ENCODE results near the gene MBD4.
"Not testable (repeated sequence)": the region's sequence is repeated elsewhere in the genome, so short reads cannot be mapped to it uniquely, and the experiment has no call there.

Gene MBD4

GRCh38 chr3:129432036-129432435 is 7.7 kb downstream of the MBD4 start:
- peak; percentile 50 for DNase-seq (ENCODE audit: low read depth, low spot score)

GRCh38 chr3:129429602-129430001 is 10.1 kb downstream of the MBD4 start:
- DNase-seq (ENCODE audit: low read depth, low spot score), result no peak

GRCh38 chr3:129429080-129429451 is 10.7 kb downstream of the MBD4 start:
- DNase-seq (ENCODE audit: low read depth, low spot score), result peak; percentile 36

- peak; percentile 97 for DNase-seq (ENCODE audit: low read depth, low spot score)
Observed at GRCh38 chr3:129428376-129429079, 11.2 kb downstream of the MBD4 start, which contains the start of gene EFCAB12. Gene EFCAB12 (minus strand): TSS chr3:129428636. CDS start chr3:129428488, 148 bp downstream.

GRCh38 chr3:129428007-129428375 is 11.8 kb downstream of the MBD4 start:
- DNase-seq (ENCODE audit: low read depth, low spot score), result no peak

- no peak for DNase-seq (ENCODE audit: low read depth, low spot score)
Observed at GRCh38 chr3:129425619-129426018, 14.1 kb downstream of the MBD4 start.

- DNase-seq (ENCODE audit: low read depth, low spot score), result no peak
Observed at GRCh38 chr3:129425213-129425612, 14.5 kb downstream of the MBD4 start.

GRCh38 chr3:129424185-129424841 is 15.4 kb downstream of the MBD4 start:
- DNase-seq (ENCODE audit: low read depth, low spot score), result no peak

GRCh38 chr3:129422897-129423296 is 16.9 kb downstream of the MBD4 start:
- DNase-seq (ENCODE audit: low read depth, low spot score), result no peak

GRCh38 chr3:129421988-129422745 is 17.6 kb downstream of the MBD4 start:
- DNase-seq (ENCODE audit: low read depth, low spot score), result no peak

- DNase-seq (ENCODE audit: low read depth, low spot score), result no peak
Observed at GRCh38 chr3:129421236-129421883, 18.4 kb downstream of the MBD4 start.

- DNase-seq (ENCODE audit: low read depth, low spot score), result no peak
Observed at GRCh38 chr3:129419476-129419875, 20.3 kb downstream of the MBD4 start.

GRCh38 chr3:129418041-129418973 is 21.4 kb downstream of the MBD4 start:
- DNase-seq (ENCODE audit: low read depth, low spot score), result no peak

GRCh38 chr3:129417326-129417725 is 22.4 kb downstream of the MBD4 start:
- DNase-seq (ENCODE audit: low read depth, low spot score), result peak; percentile 26

GRCh38 chr3:129416415-129416814 is 23.3 kb downstream of the MBD4 start:
- no peak for DNase-seq (ENCODE audit: low read depth, low spot score)

- no peak for DNase-seq (ENCODE audit: low read depth, low spot score)
Observed at GRCh38 chr3:129415830-129416229, 23.9 kb downstream of the MBD4 start.

- no peak for DNase-seq (ENCODE audit: low read depth, low spot score)
Observed at GRCh38 chr3:129415378-129415777, 24.4 kb downstream of the MBD4 start.

GRCh38 chr3:129413687-129414506 is 25.9 kb downstream of the MBD4 start:
- peak; percentile 88 for DNase-seq (ENCODE audit: low read depth, low spot score)

GRCh38 chr3:129413238-129413637 is 26.5 kb downstream of the MBD4 start:
- not testable (repeated sequence) for DNase-seq (ENCODE audit: low read depth, low spot score)

- no peak for DNase-seq (ENCODE audit: low read depth, low spot score)
Observed at GRCh38 chr3:129412542-129413198, 27.1 kb downstream of the MBD4 start.
